ENCODE data around the gene GLYR1.

Gene GLYR1

GRCh38 chr16:4862639-4863038 is 15.6 kb upstream of the GLYR1 start:
- TF ChIP-seq CTCF (IDR thresholded peaks at IDR 0.05), result no peak
- Mint-ChIP-seq H3K4me3 (no peak overlapping the region), H3K4me1 (no peaks in the 10 kb centered on the region), H3K27ac (no peak overlapping the region), H3K9me3 (no peaks in the 10 kb centered on the region), H3K27me3 (ENCODE audit: low read depth, poor library complexity) (peaks cover 3% of the 10 kb centered on the region), H3K36me3 (ENCODE audit: low read depth) (peaks cover 40% of the 10 kb centered on the region)
- no peak for DNase-seq

DNA sequence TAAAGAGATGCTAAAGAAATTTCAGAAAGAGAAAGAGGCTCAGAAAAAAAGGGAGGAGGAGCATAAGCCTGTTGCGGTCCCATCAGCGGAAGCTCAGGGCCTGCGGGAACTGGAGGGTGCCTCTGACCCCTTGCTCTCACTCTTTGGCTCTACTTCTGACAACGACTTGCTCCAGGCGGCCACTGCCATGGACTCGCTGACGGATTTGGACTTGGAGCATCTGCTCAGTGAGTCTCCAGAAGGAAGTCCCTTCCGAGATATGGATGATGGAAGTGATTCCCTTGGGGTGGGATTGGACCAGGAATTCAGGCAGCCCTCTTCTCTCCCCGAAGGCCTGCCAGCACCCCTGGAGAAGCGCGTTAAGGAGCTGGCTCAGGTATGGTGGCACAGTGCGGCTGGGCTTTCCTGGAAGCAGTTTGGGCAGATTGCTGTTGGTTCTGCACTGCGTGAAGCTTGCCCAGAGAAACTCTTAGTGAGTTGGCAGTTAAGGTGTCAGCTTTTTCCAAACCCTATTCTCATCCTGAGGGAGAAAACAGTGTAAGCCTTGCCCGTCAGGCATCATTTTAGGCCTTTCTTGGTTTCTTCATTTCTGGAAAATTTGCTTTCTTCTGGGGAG is 13.7 kb upstream of the GLYR1 start:
- H3K4me1 Mint-ChIP-seq, result no peaks in the 10 kb centered on the region
- peaks cover 3% of the 10 kb centered on the region for H3K27me3 Mint-ChIP-seq (ENCODE audit: low read depth, poor library complexity)
- H3K9me3 Mint-ChIP-seq, result no peaks in the 10 kb centered on the region
- no peak for DNase-seq
- TF ChIP-seq CTCF (IDR thresholded peaks at IDR 0.05), result no peak
- peaks cover 39% of the 10 kb centered on the region for H3K36me3 Mint-ChIP-seq (ENCODE audit: low read depth)
- H3K4me3 Mint-ChIP-seq, result no peak overlapping the region
- H3K27ac Mint-ChIP-seq, result peak overlapping the region; percentile 39

- no peaks in the 10 kb centered on the region for H3K4me1 Mint-ChIP-seq
- peaks cover 45% of the 10 kb centered on the region for H3K36me3 Mint-ChIP-seq (ENCODE audit: low read depth)
- H3K27ac Mint-ChIP-seq, result no peak overlapping the region
- no peak for DNase-seq
- H3K4me3 Mint-ChIP-seq, result no peak overlapping the region
- no peaks in the 10 kb centered on the region for H3K9me3 Mint-ChIP-seq
- no peak for TF ChIP-seq CTCF (IDR thresholded peaks at IDR 0.05)
- peaks cover 3% of the 10 kb centered on the region for H3K27me3 Mint-ChIP-seq (ENCODE audit: low read depth, poor library complexity)
Measured at GRCh38 chr16:4859900-4860255, 12.8 kb upstream of the GLYR1 start.

- H3K4me1 Mint-ChIP-seq, result no peaks in the 10 kb centered on the region
- no peak for DNase-seq
- no peaks in the 10 kb centered on the region for H3K9me3 Mint-ChIP-seq
- no peak overlapping the region for H3K4me3 Mint-ChIP-seq
- TF ChIP-seq CTCF (IDR thresholded peaks at IDR 0.05), result no peak
- peak overlapping the region; percentile 36 for H3K27ac Mint-ChIP-seq
- peaks cover 45% of the 10 kb centered on the region for H3K36me3 Mint-ChIP-seq (ENCODE audit: low read depth)
- H3K27me3 Mint-ChIP-seq (ENCODE audit: low read depth, poor library complexity), result peaks cover 3% of the 10 kb centered on the region
Measured at GRCh38 chr16:4859190-4859899, 12.3 kb upstream of the GLYR1 start.

- H3K27ac Mint-ChIP-seq, result no peak overlapping the region
- H3K36me3 Mint-ChIP-seq (ENCODE audit: low read depth), result peaks cover 58% of the 10 kb centered on the region
- H3K4me1 Mint-ChIP-seq, result peaks cover under 1% of the 10 kb centered on the region
- no peaks in the 10 kb centered on the region for H3K9me3 Mint-ChIP-seq
- H3K27me3 Mint-ChIP-seq (ENCODE audit: low read depth, poor library complexity), result peaks cover 3% of the 10 kb centered on the region
- TF ChIP-seq CTCF (IDR thresholded peaks at IDR 0.05), result no peak
- H3K4me3 Mint-ChIP-seq, result no peak overlapping the region
- DNase-seq, result no peak
Measured at GRCh38 chr16:4855804-4856203, 8.7 kb upstream of the GLYR1 start.

DNA sequence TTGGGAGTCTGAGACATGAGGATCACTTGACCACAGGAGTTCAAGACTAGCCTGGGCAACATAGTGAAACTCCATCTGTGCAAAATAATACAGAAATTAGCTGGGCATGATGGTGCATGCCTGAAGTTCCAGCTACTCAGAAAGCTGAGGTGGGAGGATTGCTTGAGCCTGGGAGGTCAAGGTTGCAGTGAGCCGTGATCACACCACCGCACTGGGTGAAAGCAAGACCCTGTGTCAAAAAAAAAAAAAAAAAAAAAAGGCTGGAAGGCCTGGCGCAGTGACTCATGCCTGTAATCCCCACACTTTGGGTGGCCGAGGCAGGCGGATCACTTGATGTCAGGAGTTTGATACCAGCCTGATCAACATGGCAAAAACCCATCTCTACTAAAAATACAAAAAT is 8.3 kb upstream of the GLYR1 start:
- Mint-ChIP-seq H3K27ac (no peak overlapping the region), H3K4me3 (no peak overlapping the region), H3K9me3 (no peaks in the 10 kb centered on the region), H3K27me3 (ENCODE audit: low read depth, poor library complexity) (peaks cover 3% of the 10 kb centered on the region), H3K36me3 (ENCODE audit: low read depth) (peaks cover 57% of the 10 kb centered on the region), H3K4me1 (peaks cover 5% of the 10 kb centered on the region)
- no peak for TF ChIP-seq CTCF (IDR thresholded peaks at IDR 0.05)
- DNase-seq, result no peak

All from nephron progenitor cell (in vitro differentiated cells).